ENCODE results near the gene ERCC6L.

Gene ERCC6L

GRCh38 chrX:72159769-72160168, 79.1 kb downstream of the ERCC6L start:
- no peak for DNase-seq (ENCODE audit: low spot score)

- no peak for DNase-seq (ENCODE audit: low spot score)
Measured at GRCh38 chrX:72158773-72159172, 80.1 kb downstream of the ERCC6L start.

Measured in CD4-positive, alpha-beta T cell treated with Interleukin-2 at 100 ng/mL for 4 hours (primary cell).